A549 (cell line): Measurements from ENCODE around the gene ATP4A. TPM values are rescaled to one million over a fixed set of nuclear protein-coding genes. Genes with fewer than 3 reads are reported as not detected.

Experiments used
- ATAC-seq, 2 experiments: fragments of 200-7000 bp in 1 of 2; fragments of >200 bp in 1 of 2; cut with Nextera tagmentation in 1 of 2; cut with Tn5 transposase in 1 of 2; 3 replicates each; pipeline versions ENCODE4 v1.8.0 to v1.9.1; 2018 to 2020; ENCODE audit warnings: mild to moderate bottlenecking in 1 of 2, moderate library complexity in 1 of 2
- CTCF ChIA-PET: fragments of 300-600 bp; sonication (Branson Sonifier 250); formaldehyde crosslinking; extraction: SDS; loops from one replicate; lab custom pipeline; 2021; ENCODE audit warnings: antibody characterized with exemption, inconsistent platforms; lab: Yijun Ruan, JAX
- POLR2A ChIA-PET: fragments of 350-600 bp; formaldehyde crosslinking; extraction: SDS; loops from one replicate; lab custom pipeline; 2021; ENCODE audit warnings: antibody characterized with exemption, inconsistent platforms; lab: Yijun Ruan, JAX
- DNase-seq, 2 experiments: peaks; one replicate each; pipeline versions ENCODE4 v3.0.0 to v3.0.0-alpha.2; 2011 to 2016; ENCODE audit warnings: low read depth in 1 of 2, low spot score in 1 of 2
- FAIRE-seq: peaks from 2 replicates; lab custom pipeline; 2011; peaks lifted over from hg19 to GRCh38; lab: Jason Lieb, UNC
- H3K27ac ChIP-seq, 2 experiments: fragments of >200 bp; sonication (Bioruptor Twin); formaldehyde crosslinking; 3 replicates each; pipeline ENCODE4 v1.5.1; 2016 to 2017
- H3K4me1 ChIP-seq: fragments of >200 bp; sonication (Bioruptor Twin); formaldehyde crosslinking; 3 replicates; pipeline ENCODE4 v1.6.1; 2016
- H3K4me2 ChIP-seq: fragments of >200 bp; sonication (Bioruptor Twin); formaldehyde crosslinking; 3 replicates; pipeline ENCODE4 v1.6.1; 2016
- H3K4me3 ChIP-seq: fragments of >200 bp; sonication (Bioruptor Twin); formaldehyde crosslinking; 3 replicates; pipeline ENCODE4 v1.5.1; 2016
- H3K9me3 ChIP-seq: fragments of >200 bp; sonication (Bioruptor Twin); formaldehyde crosslinking; 3 replicates; pipeline ENCODE4 v1.6.1; 2016
- BHLHE40 ChIP-seq: IDR thresholded peaks from 2 replicates; pipeline ENCODE4 v1.6.1; 2012; ENCODE audit warnings: low read depth, low read length, inconsistent platforms
- CBX8 ChIP-seq: fragments of 200-600 bp; sonication (generic); IDR thresholded peaks from 2 replicates; pipeline ENCODE4 v1.6.1; 2016
- EHF ChIP-seq: fragments of 250-450 bp; sonication (Bioruptor Pico); IDR thresholded peaks from 2 replicates; pipeline ENCODE4 v1.5.0; 2020; ENCODE audit warnings: mild to moderate bottlenecking
- FOXS1 ChIP-seq: fragments of 250-450 bp; sonication (Bioruptor Pico); IDR thresholded peaks from 2 replicates; pipeline ENCODE4 v1.5.0; 2020; ENCODE audit warnings: mild to moderate bottlenecking, moderate library complexity
- MYC ChIP-seq: IDR thresholded peaks from 2 replicates; pipeline ENCODE4 v1.6.1; 2012; ENCODE audit warnings: mild to moderate bottlenecking, inconsistent platforms, low read length, improper control_type of control experiment, borderline replicate concordance
- POLR2A ChIP-seq: IDR thresholded peaks from 2 replicates; pipeline ENCODE4 v1.6.1; 2012; ENCODE audit warnings: mild to moderate bottlenecking, low read length
- RFX5 ChIP-seq: fragments of 450-650 bp; IDR thresholded peaks from 2 replicates; pipeline ENCODE4 v1.7.1; 2014; ENCODE audit warnings: antibody characterized with exemption, mild to moderate bottlenecking, moderate library complexity
- SMC3 ChIP-seq: fragments of >200 bp; sonication (Bioruptor Twin); formaldehyde crosslinking; IDR thresholded peaks from 3 replicates; pipeline ENCODE4 v1.6.1; 2018; ENCODE audit warnings: inconsistent platforms
- ZSCAN20 ChIP-seq: fragments of 250-450 bp; sonication (Bioruptor Pico); IDR thresholded peaks from 2 replicates; pipeline ENCODE4 v1.8.0; 2022; ENCODE audit warnings: mild to moderate bottlenecking, moderate library complexity
- WGBS: methylation state at CpG from one replicate; pipeline ENCODE4 v1.1.6; 2017; ENCODE audit errors: missing lambda C conversion rate; 5-methylcytosine and 5-hydroxymethylcytosine counted together
- polyA plus RNA-seq, 4 experiments: library from polyadenylated mRNA; depleted of rRNA in 3 of 4; stranded (reverse); fragments of >200 nt; fragmentation: RNase III in 1 of 4; extraction: RNeasy Plus Mini Kit Qiagen cat#74134 plus additional on column Dnase treatment in 1 of 4; gene quantifications; 2 replicates in 3 of 4; 3 replicates in 1 of 4; pipeline ENCODE4 v1.2.3, GENCODE V29; 2011 to 2017
- TF ChIP-seq, protein P1 (sequence below): fragments of 450-650 bp; IDR thresholded peaks from 2 replicates; pipeline ENCODE4 v1.6.1; 2014; ENCODE audit warnings: antibody characterized with exemption
- TF ChIP-seq, protein P2 (sequence below): IDR thresholded peaks from 2 replicates; pipeline ENCODE4 v1.6.1; 2012
- TF ChIP-seq, protein P3 (sequence below): IDR thresholded peaks from 2 replicates; pipeline ENCODE4 v1.6.1; 2012; ENCODE audit warnings: low read depth, borderline replicate concordance
- TF ChIP-seq, protein P4 (sequence below): fragments of >200 bp; sonication (Bioruptor Twin); formaldehyde crosslinking; IDR thresholded peaks from 3 replicates; pipeline ENCODE4 v1.6.1; 2016
- TF ChIP-seq, protein P5 (sequence below): IDR thresholded peaks from 2 replicates; pipeline ENCODE4 v1.6.1; 2012

The ATP4A gene
- polyA plus RNA-seq, 2 of the 4 experiments (the other 2 are of a cell fraction): not detected

DNA sequence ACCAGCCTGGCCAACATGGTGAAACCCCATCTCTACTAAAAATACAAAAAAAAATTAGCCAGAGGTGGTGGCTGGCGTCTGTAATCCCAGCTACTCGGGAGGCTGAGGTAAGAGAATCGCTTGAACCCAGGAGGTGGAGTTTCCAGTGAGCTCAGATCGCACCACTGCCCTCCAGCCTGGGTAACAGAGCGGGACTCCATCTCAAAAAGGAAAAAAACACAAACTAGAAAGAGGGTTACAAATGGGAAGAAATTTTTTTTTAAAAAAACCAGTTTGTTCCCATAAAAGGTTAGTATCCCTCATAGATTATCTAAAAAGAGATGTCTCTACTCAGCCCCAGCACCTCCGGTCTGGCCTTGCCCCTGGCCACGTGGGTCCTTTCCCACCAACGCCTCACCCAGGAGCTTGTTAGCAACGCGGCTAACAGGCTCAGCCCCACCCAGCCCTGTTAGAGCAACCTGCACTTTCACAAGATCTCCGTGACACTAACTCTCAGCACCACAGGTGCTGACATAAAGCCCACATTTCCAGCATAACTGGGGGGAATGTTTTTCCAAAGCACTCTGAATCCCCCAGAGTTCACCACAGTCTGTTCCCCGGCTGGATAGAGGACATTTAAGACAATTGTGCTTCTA lies 54.3 kb downstream of the ATP4A start:
- H3K9me3 ChIP-seq: no peaks in the 10 kb centered on the region
- peak overlapping the region; percentile 57 to 80; a peak in 5 of 6 replicates for H3K27ac ChIP-seq
- ATAC-seq: peak; percentile 5 to 15; a peak in 3 of 6 replicates
- TF ChIP-seq, protein P1, sequence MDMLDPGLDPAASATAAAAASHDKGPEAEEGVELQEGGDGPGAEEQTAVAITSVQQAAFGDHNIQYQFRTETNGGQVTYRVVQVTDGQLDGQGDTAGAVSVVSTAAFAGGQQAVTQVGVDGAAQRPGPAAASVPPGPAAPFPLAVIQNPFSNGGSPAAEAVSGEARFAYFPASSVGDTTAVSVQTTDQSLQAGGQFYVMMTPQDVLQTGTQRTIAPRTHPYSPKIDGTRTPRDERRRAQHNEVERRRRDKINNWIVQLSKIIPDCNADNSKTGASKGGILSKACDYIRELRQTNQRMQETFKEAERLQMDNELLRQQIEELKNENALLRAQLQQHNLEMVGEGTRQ: peak; percentile 55
- TF ChIP-seq, protein P2, sequence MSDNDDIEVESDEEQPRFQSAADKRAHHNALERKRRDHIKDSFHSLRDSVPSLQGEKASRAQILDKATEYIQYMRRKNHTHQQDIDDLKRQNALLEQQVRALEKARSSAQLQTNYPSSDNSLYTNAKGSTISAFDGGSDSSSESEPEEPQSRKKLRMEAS: 0 out of 2 replicates have a peak, but pooled peaks have one; percentile 29
- TF ChIP-seq CBX8: 0 out of 2 replicates have a peak, but pooled peaks have one; percentile 58
- TF ChIP-seq FOXS1 (CRISPR knock-in tag): no peak
- TF ChIP-seq, protein P3, sequence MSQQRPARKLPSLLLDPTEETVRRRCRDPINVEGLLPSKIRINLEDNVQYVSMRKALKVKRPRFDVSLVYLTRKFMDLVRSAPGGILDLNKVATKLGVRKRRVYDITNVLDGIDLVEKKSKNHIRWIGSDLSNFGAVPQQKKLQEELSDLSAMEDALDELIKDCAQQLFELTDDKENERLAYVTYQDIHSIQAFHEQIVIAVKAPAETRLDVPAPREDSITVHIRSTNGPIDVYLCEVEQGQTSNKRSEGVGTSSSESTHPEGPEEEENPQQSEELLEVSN: peak; percentile 46; the same call in 1 of the 2 replicates
- TF ChIP-seq MYC: 0 out of 2 replicates have a peak, but pooled peaks have one; percentile 33
- TF ChIP-seq, all 56 proteins: peak for 5
- peaks cover 13% of the 10 kb centered on the region for H3K4me1 ChIP-seq
- peak overlapping the region; percentile 48 for H3K4me3 ChIP-seq
- peak overlapping the region; percentile 86 for H3K4me2 ChIP-seq
- FAIRE-seq (peak; percentile 18), DNase-seq (peak in 1 of 2 experiments; percentile 53)
- POLR2A ChIA-PET: interaction anchor here (0.9 to 1.6 kb wide), 5 partner anchors 12 to 545 kb away, joined by 3 to 11 read pairs (median 4); partner anchors contain the start of gene THAP8
- CTCF ChIA-PET: interaction anchor here (0.8 to 10.2 kb wide), 42 partner anchors 8 to 465 kb away, joined by 3 to 207 read pairs (median 7); partner anchors contain the start of genes ETV2, FFAR1, FFAR2 and HAUS5
- 35% methylated on average over 12 of the region's 12 CpGs for WGBS

DNA sequence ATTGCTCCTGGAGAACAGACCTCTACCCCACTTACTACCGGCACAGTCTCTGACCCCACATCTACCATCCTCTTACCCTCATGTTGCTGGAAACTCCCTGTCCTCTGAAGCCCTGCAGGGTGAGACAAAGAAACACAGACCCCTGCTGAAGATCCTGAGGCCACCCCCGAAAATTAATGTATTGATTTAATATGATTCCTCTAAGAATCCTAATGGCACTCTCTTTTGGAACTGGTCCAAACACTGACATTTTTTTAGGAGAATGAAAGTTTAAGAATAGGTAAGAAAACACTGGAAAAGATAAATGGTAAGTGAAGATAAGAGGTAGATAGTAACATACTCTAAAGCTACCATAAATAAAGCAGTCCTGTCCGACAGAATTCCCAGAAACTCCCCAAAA lies 55.3 kb downstream of the ATP4A start:
- no peak for ATAC-seq
- no peak overlapping the region for H3K4me2 ChIP-seq
- ChIA-PET POLR2A (no interaction called here), CTCF (interaction anchor here (0.8 to 10.2 kb wide), 11 partner anchors 7 to 155 kb away, joined by 3 to 207 read pairs (median 4); partner anchors contain the start of gene HAUS5)
- 59% methylated on average over 3 of the region's 3 CpGs for WGBS
- DNase-seq: no peak
- H3K27ac ChIP-seq: no peak overlapping the region
- FAIRE-seq: peak; percentile 51
- peaks cover 8% of the 10 kb centered on the region for H3K4me1 ChIP-seq
- no peaks in the 10 kb centered on the region for H3K9me3 ChIP-seq
- TF ChIP-seq SMC3: no peak
- TF ChIP-seq FOXS1 (CRISPR knock-in tag): no peak
- TF ChIP-seq ZSCAN20: no peak
- no peak for TF ChIP-seq RFX5
- no peak for TF ChIP-seq EHF (CRISPR knock-in tag)
- H3K4me3 ChIP-seq: no peak overlapping the region

DNA sequence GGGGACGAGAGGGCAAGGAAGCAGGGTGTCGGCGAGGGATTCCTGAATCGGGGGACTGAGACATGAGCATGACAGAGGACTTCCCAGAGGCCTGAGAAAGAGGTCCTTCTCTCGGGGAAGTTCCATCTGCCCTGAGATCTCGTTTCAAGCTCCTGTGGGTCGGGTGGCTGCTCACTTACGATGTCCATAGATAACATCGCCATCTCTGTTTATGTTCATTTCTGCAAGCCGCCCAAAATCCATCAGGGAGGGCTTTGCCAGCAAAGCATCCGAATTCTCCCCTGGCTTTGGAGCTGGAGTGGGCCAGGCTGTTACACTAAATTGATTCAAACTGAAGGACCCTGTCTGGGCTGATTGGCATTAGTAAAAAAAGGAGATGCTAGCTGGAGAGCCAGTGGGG lies 55.9 kb downstream of the ATP4A start:
- WGBS: 63% methylated on average over 11 of the region's 11 CpGs
- FAIRE-seq (no peak), DNase-seq (no peak), ATAC-seq (no peak)
- Histone ChIP-seq H3K4me3 (no peak overlapping the region), H3K4me1 (peaks cover 8% of the 10 kb centered on the region), H3K4me2 (no peak overlapping the region), H3K27ac (no peak overlapping the region), H3K9me3 (no peaks in the 10 kb centered on the region)
- TF ChIP-seq BHLHE40 (no peak), POLR2A (no peak)
- TF ChIP-seq, protein P4, sequence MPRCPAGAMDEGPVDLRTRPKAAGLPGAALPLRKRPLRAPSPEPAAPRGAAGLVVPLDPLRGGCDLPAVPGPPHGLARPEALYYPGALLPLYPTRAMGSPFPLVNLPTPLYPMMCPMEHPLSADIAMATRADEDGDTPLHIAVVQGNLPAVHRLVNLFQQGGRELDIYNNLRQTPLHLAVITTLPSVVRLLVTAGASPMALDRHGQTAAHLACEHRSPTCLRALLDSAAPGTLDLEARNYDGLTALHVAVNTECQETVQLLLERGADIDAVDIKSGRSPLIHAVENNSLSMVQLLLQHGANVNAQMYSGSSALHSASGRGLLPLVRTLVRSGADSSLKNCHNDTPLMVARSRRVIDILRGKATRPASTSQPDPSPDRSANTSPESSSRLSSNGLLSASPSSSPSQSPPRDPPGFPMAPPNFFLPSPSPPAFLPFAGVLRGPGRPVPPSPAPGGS: no peak
- TF ChIP-seq, protein P5, sequence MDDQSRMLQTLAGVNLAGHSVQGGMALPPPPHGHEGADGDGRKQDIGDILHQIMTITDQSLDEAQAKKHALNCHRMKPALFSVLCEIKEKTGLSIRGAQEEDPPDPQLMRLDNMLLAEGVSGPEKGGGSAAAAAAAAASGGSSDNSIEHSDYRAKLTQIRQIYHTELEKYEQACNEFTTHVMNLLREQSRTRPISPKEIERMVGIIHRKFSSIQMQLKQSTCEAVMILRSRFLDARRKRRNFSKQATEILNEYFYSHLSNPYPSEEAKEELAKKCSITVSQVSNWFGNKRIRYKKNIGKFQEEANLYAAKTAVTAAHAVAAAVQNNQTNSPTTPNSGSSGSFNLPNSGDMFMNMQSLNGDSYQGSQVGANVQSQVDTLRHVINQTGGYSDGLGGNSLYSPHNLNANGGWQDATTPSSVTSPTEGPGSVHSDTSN: no peak
- ChIA-PET POLR2A (interaction anchor here (0.6 kb wide), 1 partner anchor 8 kb away, joined by 3 read pairs; no protein-coding TSS in a partner anchor), CTCF (interaction anchor here (0.6 to 10.2 kb wide), 8 partner anchors 13 to 424 kb away, joined by 3 to 207 read pairs (median 10); no protein-coding TSS in a partner anchor)
